Natural killer cell (primary cell): ENCODE data around the gene TCF7L1. TPM values are rescaled to one million over a fixed set of nuclear protein-coding genes. Genes with fewer than 3 reads are reported as not detected.

Source experiments
- ATAC-seq, 3 donors: fragments of 150-1000 bp in 2 of 3; fragments of 200-7000 bp in 1 of 3; cut with Tn5 transposase; 1 replicate in 1 of 3; 2 replicates in 2 of 3; pipeline ENCODE4 v1.10.0; 2021; ENCODE audit warnings: mild to moderate bottlenecking in 2 of 3, moderate library complexity in 2 of 3
- DNase-seq, 2 donors: peaks; one replicate each; pipeline versions ENCODE4 v3.0.0 to v3.0.0-alpha.2; 2013 to 2021; ENCODE audit warnings: mixed read lengths in 1 of 2
- H3K27ac ChIP-seq: one replicate; pipeline ENCODE4 v1.5.1; 2013; ENCODE audit warnings: mild to moderate bottlenecking, low read length
- H3K27me3 ChIP-seq: one replicate; pipeline ENCODE4 v1.6.1; 2013; ENCODE audit warnings: low read length; ENCODE audit not compliant: control insufficient read depth, insufficient read depth
- H3K36me3 ChIP-seq: one replicate; pipeline ENCODE4 v1.6.1; 2013; ENCODE audit warnings: low read length; ENCODE audit not compliant: control insufficient read depth, insufficient read depth
- H3K4me1 ChIP-seq: one replicate; pipeline ENCODE4 v1.6.1; 2013; ENCODE audit warnings: low read length; ENCODE audit not compliant: control insufficient read depth, insufficient read depth
- H3K4me3 ChIP-seq: one replicate; pipeline ENCODE4 v1.5.1; 2013; ENCODE audit warnings: low read length
- H3K9me3 ChIP-seq: one replicate; pipeline ENCODE4 v1.6.1; 2013; ENCODE audit warnings: low read length; ENCODE audit not compliant: control insufficient read depth, insufficient read depth
- H3K27ac Mint-ChIP-seq, 2 donors: one replicate each; pipeline ENCODE4 v1.8.0; 2022; ENCODE audit warnings: mild to moderate bottlenecking in 2 of 2, mixed read lengths in 2 of 2, moderate library complexity in 1 of 2
- H3K27me3 Mint-ChIP-seq, 2 donors: one replicate each; pipeline ENCODE4 v1.8.0; 2022; ENCODE audit warnings: low read depth in 2 of 2, mixed read lengths in 2 of 2
- H3K36me3 Mint-ChIP-seq: one replicate; pipeline ENCODE4 v1.8.0; 2022; ENCODE audit warnings: mixed read lengths
- H3K4me1 Mint-ChIP-seq, 2 donors: one replicate each; pipeline ENCODE4 v1.8.0; 2022; ENCODE audit warnings: mixed read lengths in 2 of 2
- H3K4me3 Mint-ChIP-seq: one replicate; pipeline ENCODE4 v1.8.0; 2022; ENCODE audit warnings: mild to moderate bottlenecking, moderate library complexity, mixed read lengths
- H3K9me3 Mint-ChIP-seq, 2 donors: one replicate each; pipeline ENCODE4 v1.8.0; 2022; ENCODE audit warnings: mixed read lengths in 2 of 2
- WGBS: methylation state at CpG from one replicate; pipeline ENCODE4 v1.1.7; 2013; ENCODE audit warnings: missing lambda C conversion rate; ENCODE audit not compliant: insufficient coverage; 5-methylcytosine and 5-hydroxymethylcytosine counted together
- intact Hi-C: fragments of 100-400 bp; cut with micrococcal nuclease; formaldehyde crosslinking; loops from one replicate; pipeline ENCODE4 v1.14.2; 2022
- total RNA-seq, 4 donors: library from RNA; stranded (reverse); fragments of 120-200 nt in 1 of 4; gene quantifications; one replicate each; pipeline versions ENCODE4 v1.2.3 to v1.2.4, GENCODE V29; 2013 to 2022
- TF ChIP-seq, protein P1 (sequence below): fragments of 200-600 bp; IDR thresholded peaks from one replicate; pipeline ENCODE4 v1.8.0; 2022; ENCODE audit warnings: antibody characterized with exemption

The TCF7L1 gene
- total RNA-seq, 3 donors from 2014 or later (not counting 1 experiment from before 2014, with no cell fraction given), result not detected

- TF ChIP-seq, protein P1, sequence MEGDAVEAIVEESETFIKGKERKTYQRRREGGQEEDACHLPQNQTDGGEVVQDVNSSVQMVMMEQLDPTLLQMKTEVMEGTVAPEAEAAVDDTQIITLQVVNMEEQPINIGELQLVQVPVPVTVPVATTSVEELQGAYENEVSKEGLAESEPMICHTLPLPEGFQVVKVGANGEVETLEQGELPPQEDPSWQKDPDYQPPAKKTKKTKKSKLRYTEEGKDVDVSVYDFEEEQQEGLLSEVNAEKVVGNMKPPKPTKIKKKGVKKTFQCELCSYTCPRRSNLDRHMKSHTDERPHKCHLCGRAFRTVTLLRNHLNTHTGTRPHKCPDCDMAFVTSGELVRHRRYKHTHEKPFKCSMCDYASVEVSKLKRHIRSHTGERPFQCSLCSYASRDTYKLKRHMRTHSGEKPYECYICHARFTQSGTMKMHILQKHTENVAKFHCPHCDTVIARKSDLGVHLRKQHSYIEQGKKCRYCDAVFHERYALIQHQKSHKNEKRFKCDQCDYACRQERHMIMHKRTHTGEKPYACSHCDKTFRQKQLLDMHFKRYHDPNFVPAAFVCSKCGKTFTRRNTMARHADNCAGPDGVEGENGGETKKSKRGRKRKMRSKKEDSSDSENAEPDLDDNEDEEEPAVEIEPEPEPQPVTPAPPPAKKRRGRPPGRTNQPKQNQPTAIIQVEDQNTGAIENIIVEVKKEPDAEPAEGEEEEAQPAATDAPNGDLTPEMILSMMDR, result no peak
- Mint-ChIP-seq H3K27ac (no peak overlapping the region), H3K27me3 (no peaks in the 10 kb centered on the region), H3K4me1 (no peaks in the 10 kb centered on the region), H3K4me3 (no peak overlapping the region), H3K9me3 (no peaks in the 10 kb centered on the region), H3K36me3 (no peaks in the 10 kb centered on the region)
- ATAC-seq (no peak), DNase-seq (no peak)
- H3K36me3 ChIP-seq, result no peaks in the 10 kb centered on the region
- intact Hi-C loops, result no loop called here
- H3K4me1 ChIP-seq, result no peaks in the 10 kb centered on the region
- no peaks in the 10 kb centered on the region for H3K9me3 ChIP-seq
- H3K4me3 ChIP-seq, result no peak overlapping the region
- no peak overlapping the region for H3K27ac ChIP-seq
- WGBS, result 81% methylated on average over 2 of the region's 3 CpGs
- no peaks in the 10 kb centered on the region for H3K27me3 ChIP-seq
Measured at GRCh38 chr2:85251070-85251616, 118.0 kb downstream of the TCF7L1 start.

GRCh38 chr2:85253890-85254289 lies 120.7 kb downstream of the TCF7L1 start:
- no peak for DNase-seq
- Mint-ChIP-seq H3K27ac (no peak overlapping the region), H3K4me3 (no peak overlapping the region), H3K36me3 (no peaks in the 10 kb centered on the region), H3K4me1 (no peaks in the 10 kb centered on the region), H3K27me3 (no peaks in the 10 kb centered on the region), H3K9me3 (no peaks in the 10 kb centered on the region)
- H3K4me1 ChIP-seq, result no peaks in the 10 kb centered on the region
- intact Hi-C loops, result no loop called here
- H3K9me3 ChIP-seq, result no peaks in the 10 kb centered on the region
- H3K36me3 ChIP-seq, result no peaks in the 10 kb centered on the region
- 75% methylated on average over 5 of the region's 5 CpGs for WGBS
- ATAC-seq, result no peak
- H3K4me3 ChIP-seq, result no peak overlapping the region
- no peak overlapping the region for H3K27ac ChIP-seq
- TF ChIP-seq, protein P1, result no peak
- no peaks in the 10 kb centered on the region for H3K27me3 ChIP-seq

DNA sequence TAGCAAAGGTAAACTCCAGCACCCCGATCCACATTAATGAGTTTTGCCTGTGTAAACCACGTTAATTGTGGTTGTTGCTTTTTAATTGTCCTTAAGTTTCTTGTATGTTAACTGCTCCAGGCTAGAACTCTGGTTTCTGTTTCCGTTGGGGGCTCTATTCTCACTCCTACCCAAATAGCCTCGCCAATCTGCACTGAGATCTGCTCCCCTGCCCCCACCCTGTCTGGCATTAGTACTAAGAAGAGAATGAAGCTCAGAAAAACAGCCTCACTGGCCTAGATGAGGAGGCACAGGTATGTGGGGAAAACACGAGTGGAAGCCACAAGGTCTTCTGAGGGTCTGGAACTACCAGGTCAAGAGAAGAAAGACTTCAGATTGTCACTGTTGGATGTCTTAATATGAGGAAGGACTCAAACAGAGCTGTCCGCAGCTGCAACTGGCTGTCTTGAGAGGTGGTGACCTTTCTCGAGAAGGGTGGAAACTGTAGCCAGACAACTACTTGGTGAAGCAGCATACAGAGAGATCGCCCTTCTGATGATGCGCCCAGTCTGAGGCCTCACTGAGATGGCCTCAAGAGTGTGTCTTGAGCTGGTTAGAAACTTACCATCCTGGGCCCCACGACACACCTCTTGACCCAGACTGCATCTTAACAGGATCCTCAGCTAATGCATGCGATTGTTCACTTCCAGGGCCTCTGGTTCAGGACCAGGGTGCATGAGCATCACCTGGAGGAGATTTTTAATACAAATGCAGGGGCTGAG lies 121.5 kb downstream of the TCF7L1 start:
- DNase-seq (no peak), ATAC-seq (no peak)
- Mint-ChIP-seq H3K4me3 (no peak overlapping the region), H3K4me1 (no peaks in the 10 kb centered on the region), H3K9me3 (no peaks in the 10 kb centered on the region), H3K27me3 (no peaks in the 10 kb centered on the region), H3K36me3 (no peaks in the 10 kb centered on the region), H3K27ac (no peak overlapping the region)
- Histone ChIP-seq H3K27me3 (no peaks in the 10 kb centered on the region), H3K4me3 (no peak overlapping the region), H3K9me3 (no peaks in the 10 kb centered on the region), H3K4me1 (no peaks in the 10 kb centered on the region), H3K36me3 (no peaks in the 10 kb centered on the region), H3K27ac (no peak overlapping the region)
- intact Hi-C loops, result no loop called here
- 82% methylated on average over 9 of the region's 11 CpGs for WGBS
- TF ChIP-seq, protein P1, result no peak

- TF ChIP-seq, protein P1, result no peak
- ATAC-seq, result no peak
- intact Hi-C loops, result no loop called here
- Mint-ChIP-seq H3K4me1 (no peaks in the 10 kb centered on the region), H3K27me3 (no peaks in the 10 kb centered on the region), H3K4me3 (no peak overlapping the region), H3K27ac (no peak overlapping the region), H3K36me3 (no peaks in the 10 kb centered on the region), H3K9me3 (no peaks in the 10 kb centered on the region)
- H3K9me3 ChIP-seq, result no peaks in the 10 kb centered on the region
- 62% methylated on average over 6 of the region's 6 CpGs for WGBS
- H3K4me1 ChIP-seq, result no peaks in the 10 kb centered on the region
- H3K27ac ChIP-seq, result no peak overlapping the region
- no peaks in the 10 kb centered on the region for H3K27me3 ChIP-seq
- H3K4me3 ChIP-seq, result no peak overlapping the region
- H3K36me3 ChIP-seq, result no peaks in the 10 kb centered on the region
- DNase-seq, result no peak
Measured at GRCh38 chr2:85255456-85255812, 122.2 kb downstream of the TCF7L1 start.
